Measurements from ENCODE around the gene TINCR. TPM values are rescaled to one million over a fixed set of nuclear protein-coding genes. Genes with fewer than 3 reads are reported as not detected.
"Not testable (repeated sequence)": the region's sequence is repeated elsewhere in the genome, so short reads cannot be mapped to it uniquely, and the experiment has no call there.

Gene TINCR
- polyA plus RNA-seq, 2 donors: 43.1 to 59.7 TPM

DNA sequence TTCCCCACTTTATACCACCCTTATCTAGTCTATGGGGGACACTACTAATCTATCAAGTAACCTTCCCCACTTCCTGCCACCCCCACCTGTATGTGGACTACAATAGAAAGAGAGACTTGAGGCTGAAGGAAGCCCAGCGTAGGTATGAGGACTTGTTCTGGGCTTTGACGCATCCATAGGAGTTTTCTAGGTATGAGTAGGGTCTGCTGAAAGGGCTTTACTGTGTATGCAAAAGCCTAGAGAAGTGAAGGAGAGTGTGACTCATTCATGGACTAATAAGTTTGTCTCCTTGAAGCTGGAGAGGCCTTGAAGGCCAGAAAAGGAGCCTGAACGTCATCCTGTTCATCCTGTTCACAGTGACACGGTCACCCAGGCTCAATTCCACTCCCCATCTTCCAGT is 21.8 kb downstream of the TINCR start:
- H3K27ac ChIP-seq (ENCODE audit: low read depth in 2 of 2, low read length in 1 of 2): no peak overlapping the region
- H3K36me3 ChIP-seq (ENCODE audit: control insufficient read depth in 2 of 2, insufficient read depth in 2 of 2, low read length in 1 of 2): no peaks in the 10 kb centered on the region
- H3K4me3 ChIP-seq (ENCODE audit: low read depth in 1 of 2, low read length in 2 of 2): no peak overlapping the region
- H3K4me1 ChIP-seq (ENCODE audit: control insufficient read depth in 2 of 2, insufficient read depth in 2 of 2, low read length in 1 of 2): no peaks in the 10 kb centered on the region
- WGBS, 2 donors: 70 to 80% methylated on average over 4 of the region's 4 CpGs
- no peaks in the 10 kb centered on the region for H3K9me3 ChIP-seq (ENCODE audit: control insufficient read depth in 2 of 2, insufficient read depth in 1 of 2, low read depth in 1 of 2, low read length in 1 of 2)
- no peaks in the 10 kb centered on the region for H3K27me3 ChIP-seq (ENCODE audit: control insufficient read depth in 1 of 2, insufficient read depth in 2 of 2, low read length in 2 of 2)

DNA sequence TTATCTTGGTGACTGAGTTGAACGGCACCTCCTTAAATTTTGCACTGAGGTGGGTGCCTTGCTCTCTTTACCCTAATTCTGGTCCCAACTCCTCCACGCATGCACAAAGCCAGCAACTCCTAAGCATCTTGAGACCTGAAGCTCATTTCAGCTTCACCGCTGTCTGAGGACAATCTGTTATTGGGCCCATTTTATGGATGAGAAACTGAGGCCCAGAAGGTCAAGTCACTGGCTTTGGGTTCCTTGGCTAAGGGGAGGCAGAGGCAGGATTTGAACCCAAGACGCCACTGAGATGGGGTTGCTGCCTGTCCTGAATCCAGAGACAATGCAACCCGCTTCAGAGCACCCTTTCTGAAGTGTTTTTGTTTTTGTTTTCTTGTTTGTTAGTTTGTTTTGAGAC is 22.7 kb downstream of the TINCR start:
- H3K27me3 ChIP-seq (ENCODE audit: control insufficient read depth in 1 of 2, insufficient read depth in 2 of 2, low read length in 2 of 2): no peaks in the 10 kb centered on the region
- 86 to 88% methylated on average over 5 of the region's 5 CpGs for WGBS, 2 donors

DNA sequence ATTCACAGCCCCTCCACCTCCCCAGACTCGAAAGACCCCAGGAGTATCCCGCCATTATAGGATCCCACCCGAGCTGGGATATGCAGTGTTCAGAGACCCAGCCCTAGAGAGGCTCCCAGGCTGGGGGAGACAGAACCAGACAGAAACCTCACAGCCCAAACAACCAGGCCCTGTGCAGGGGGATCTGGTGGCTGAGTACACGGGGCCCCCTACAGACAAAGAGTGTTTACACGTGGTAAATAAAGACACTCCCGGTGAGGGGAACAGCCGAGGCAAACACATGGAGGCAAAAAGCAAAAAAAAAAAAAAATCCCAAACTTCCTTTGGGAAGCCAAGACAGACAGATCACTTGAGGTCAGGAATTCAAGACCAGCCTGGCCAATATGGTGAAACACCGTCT is 25.1 kb downstream of the TINCR start:
- Histone ChIP-seq H3K36me3 (ENCODE audit: control insufficient read depth in 2 of 2, insufficient read depth in 2 of 2, low read length in 1 of 2) (no peaks in the 10 kb centered on the region), H3K4me1 (ENCODE audit: control insufficient read depth in 2 of 2, insufficient read depth in 2 of 2, low read length in 1 of 2) (no peaks in the 10 kb centered on the region), H3K27me3 (ENCODE audit: control insufficient read depth in 1 of 2, insufficient read depth in 2 of 2, low read length in 2 of 2) (no peaks in the 10 kb centered on the region), H3K27ac (ENCODE audit: low read depth in 2 of 2, low read length in 1 of 2) (no peak overlapping the region), H3K4me3 (ENCODE audit: low read depth in 1 of 2, low read length in 2 of 2) (no peak overlapping the region), H3K9me3 (ENCODE audit: control insufficient read depth in 2 of 2, insufficient read depth in 1 of 2, low read depth in 1 of 2, low read length in 1 of 2) (no peaks in the 10 kb centered on the region)
- 46 to 55% methylated on average over 8 of the region's 8 CpGs for WGBS, 2 donors

More for the DNA sequence above, 22.7 kb downstream of the TINCR start:
- H3K4me3 ChIP-seq (ENCODE audit: low read depth in 1 of 2, low read length in 2 of 2): no peak overlapping the region
- H3K9me3 ChIP-seq (ENCODE audit: control insufficient read depth in 2 of 2, insufficient read depth in 1 of 2, low read depth in 1 of 2, low read length in 1 of 2): no peaks in the 10 kb centered on the region
- no peaks in the 10 kb centered on the region for H3K4me1 ChIP-seq (ENCODE audit: control insufficient read depth in 2 of 2, insufficient read depth in 2 of 2, low read length in 1 of 2)
- H3K36me3 ChIP-seq (ENCODE audit: control insufficient read depth in 2 of 2, insufficient read depth in 2 of 2, low read length in 1 of 2): no peaks in the 10 kb centered on the region
- H3K27ac ChIP-seq (ENCODE audit: low read depth in 2 of 2, low read length in 1 of 2): no peak overlapping the region

DNA sequence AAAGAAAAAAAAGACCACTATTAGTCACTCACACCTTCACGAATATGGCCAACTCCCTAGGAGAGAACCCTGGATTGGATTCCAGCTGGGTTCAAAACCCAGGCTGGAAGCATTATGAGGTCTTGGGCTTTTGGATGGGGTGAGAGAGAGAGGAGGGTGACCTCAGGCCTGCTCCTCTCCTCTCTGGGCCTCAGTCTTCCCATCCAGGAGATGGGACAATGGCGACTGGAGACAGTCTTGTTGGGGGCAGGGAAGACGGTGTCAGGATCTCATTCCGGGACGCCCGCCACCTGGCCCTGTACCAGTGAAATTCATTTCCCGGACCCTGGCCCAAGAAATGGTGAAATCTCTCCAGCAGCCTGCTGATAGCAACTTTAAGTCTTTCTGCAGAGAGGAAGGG is 26.3 kb downstream of the TINCR start:
- no peaks in the 10 kb centered on the region for H3K27me3 ChIP-seq (ENCODE audit: control insufficient read depth in 1 of 2, insufficient read depth in 2 of 2, low read length in 2 of 2)
- WGBS, 2 donors: 81 to 84% methylated on average over 7 of the region's 7 CpGs
- no peaks in the 10 kb centered on the region for H3K9me3 ChIP-seq (ENCODE audit: control insufficient read depth in 2 of 2, insufficient read depth in 1 of 2, low read depth in 1 of 2, low read length in 1 of 2)
- H3K27ac ChIP-seq (ENCODE audit: low read depth in 2 of 2, low read length in 1 of 2): no peak overlapping the region
- no peak overlapping the region for H3K4me3 ChIP-seq (ENCODE audit: low read depth in 1 of 2, low read length in 2 of 2)
- H3K4me1 ChIP-seq (ENCODE audit: control insufficient read depth in 2 of 2, insufficient read depth in 2 of 2, low read length in 1 of 2): peaks cover 0 to 3% of the 10 kb centered on the region in 2 donors
- no peaks in the 10 kb centered on the region for H3K36me3 ChIP-seq (ENCODE audit: control insufficient read depth in 2 of 2, insufficient read depth in 2 of 2, low read length in 1 of 2)

DNA sequence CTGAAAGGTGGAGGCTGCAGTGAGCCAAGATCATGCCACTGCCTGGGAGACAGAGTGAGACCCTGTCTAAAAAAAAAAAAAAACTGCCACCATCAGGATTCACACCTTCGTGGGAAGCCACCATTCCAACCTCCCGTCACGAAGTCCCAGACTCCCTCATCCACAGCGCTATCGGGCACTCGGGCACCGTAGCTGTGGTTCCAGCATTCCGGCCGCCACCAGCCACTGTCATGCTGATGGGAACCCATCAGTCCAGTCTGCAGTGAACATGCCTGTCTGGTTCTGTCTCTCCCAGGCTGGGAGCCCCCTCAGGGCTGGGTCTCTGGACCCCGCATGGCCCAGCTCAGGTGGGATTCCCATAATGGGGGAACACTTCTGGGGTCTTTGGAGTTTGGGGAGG is 27.5 kb downstream of the TINCR start:
- Histone ChIP-seq H3K36me3 (ENCODE audit: control insufficient read depth in 2 of 2, insufficient read depth in 2 of 2, low read length in 1 of 2) (no peaks in the 10 kb centered on the region), H3K9me3 (ENCODE audit: control insufficient read depth in 2 of 2, insufficient read depth in 1 of 2, low read depth in 1 of 2, low read length in 1 of 2) (peaks cover 2 to 5% of the 10 kb centered on the region in 2 donors), H3K4me1 (ENCODE audit: control insufficient read depth in 2 of 2, insufficient read depth in 2 of 2, low read length in 1 of 2) (peaks cover 0 to 3% of the 10 kb centered on the region in 2 donors), H3K27me3 (ENCODE audit: control insufficient read depth in 1 of 2, insufficient read depth in 2 of 2, low read length in 2 of 2) (no peaks in the 10 kb centered on the region), H3K27ac (ENCODE audit: low read depth in 2 of 2, low read length in 1 of 2) (no peak overlapping the region), H3K4me3 (ENCODE audit: low read depth in 1 of 2, low read length in 2 of 2) (no peak overlapping the region)
- 91% methylated on average over 10 of the region's 10 CpGs for WGBS, 2 donors

DNA sequence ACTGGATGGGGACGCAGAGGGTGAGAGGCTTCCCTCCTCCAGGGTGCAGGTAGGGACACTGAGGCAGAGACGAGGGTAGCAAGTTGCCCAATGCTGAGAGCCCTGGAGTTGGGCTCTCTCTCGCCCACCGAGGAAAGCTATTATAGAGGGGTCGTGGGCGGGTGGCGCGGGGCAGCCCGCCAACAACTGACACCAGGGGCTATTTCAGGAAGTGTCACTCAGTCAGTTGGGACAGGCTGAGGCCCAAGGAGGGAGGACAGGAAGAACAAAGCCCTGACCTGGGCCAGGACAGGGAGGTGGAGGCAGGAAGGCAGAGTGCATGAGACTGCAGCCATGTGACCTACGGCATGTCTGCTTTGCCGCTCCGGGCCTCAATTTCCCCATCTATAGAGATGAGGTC is 29.9 kb downstream of the TINCR start:
- peaks cover 7 to 11% of the 10 kb centered on the region in 2 donors for H3K9me3 ChIP-seq (ENCODE audit: control insufficient read depth in 2 of 2, insufficient read depth in 1 of 2, low read depth in 1 of 2, low read length in 1 of 2)
- H3K4me3 ChIP-seq (ENCODE audit: low read depth in 1 of 2, low read length in 2 of 2): no peak overlapping the region
- no peaks in the 10 kb centered on the region for H3K36me3 ChIP-seq (ENCODE audit: control insufficient read depth in 2 of 2, insufficient read depth in 2 of 2, low read length in 1 of 2)
- peaks cover 0 to 3% of the 10 kb centered on the region in 2 donors for H3K4me1 ChIP-seq (ENCODE audit: control insufficient read depth in 2 of 2, insufficient read depth in 2 of 2, low read length in 1 of 2)
- H3K27ac ChIP-seq (ENCODE audit: low read depth in 2 of 2, low read length in 1 of 2): peak overlapping the region in 1 of 2 donors; percentile 47
- no peaks in the 10 kb centered on the region for H3K27me3 ChIP-seq (ENCODE audit: control insufficient read depth in 1 of 2, insufficient read depth in 2 of 2, low read length in 2 of 2)
- 66 to 78% methylated on average over 12 of the region's 12 CpGs for WGBS, 2 donors

DNA sequence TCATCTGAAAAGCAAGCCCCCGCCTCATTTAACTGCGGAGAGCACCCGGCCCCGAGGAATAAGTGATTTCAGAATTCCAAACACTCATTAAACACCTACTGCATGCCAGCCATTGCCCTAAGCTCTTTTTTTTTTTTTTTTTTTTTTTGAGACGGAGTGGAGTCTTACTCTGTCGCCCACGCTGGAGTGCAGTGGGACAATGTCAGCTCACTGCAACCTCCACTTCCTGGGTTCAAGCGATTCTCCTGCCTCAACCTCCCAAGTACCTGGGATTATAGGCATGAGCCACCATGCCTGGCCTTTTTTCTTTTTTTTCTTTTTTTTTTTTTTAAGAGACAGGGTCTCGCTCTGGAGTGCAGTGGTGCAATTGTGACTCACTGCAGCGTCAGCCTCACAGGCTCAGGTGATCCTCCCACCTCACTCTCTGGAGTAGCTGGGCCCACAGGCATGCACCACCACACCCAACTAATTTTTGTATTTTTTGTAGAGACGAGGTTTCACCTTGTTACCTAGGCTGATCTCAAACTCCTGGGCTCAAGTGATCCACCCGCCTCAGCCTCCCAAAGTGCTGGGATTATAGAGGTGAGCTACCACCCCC is 30.7 kb downstream of the TINCR start:
- H3K36me3 ChIP-seq (ENCODE audit: control insufficient read depth in 2 of 2, insufficient read depth in 2 of 2, low read length in 1 of 2); H3K4me3 ChIP-seq (ENCODE audit: low read depth in 1 of 2, low read length in 2 of 2); H3K4me1 ChIP-seq (ENCODE audit: control insufficient read depth in 2 of 2, insufficient read depth in 2 of 2, low read length in 1 of 2); H3K27me3 ChIP-seq (ENCODE audit: control insufficient read depth in 1 of 2, insufficient read depth in 2 of 2, low read length in 2 of 2); H3K27ac ChIP-seq (ENCODE audit: low read depth in 2 of 2, low read length in 1 of 2): not testable (repeated sequence)
- 35 to 48% methylated on average over 12 of the region's 12 CpGs for WGBS, 2 donors
- H3K9me3 ChIP-seq (ENCODE audit: control insufficient read depth in 2 of 2, insufficient read depth in 1 of 2, low read depth in 1 of 2, low read length in 1 of 2): peaks cover 7 to 11% of the 10 kb centered on the region in 2 donors

DNA sequence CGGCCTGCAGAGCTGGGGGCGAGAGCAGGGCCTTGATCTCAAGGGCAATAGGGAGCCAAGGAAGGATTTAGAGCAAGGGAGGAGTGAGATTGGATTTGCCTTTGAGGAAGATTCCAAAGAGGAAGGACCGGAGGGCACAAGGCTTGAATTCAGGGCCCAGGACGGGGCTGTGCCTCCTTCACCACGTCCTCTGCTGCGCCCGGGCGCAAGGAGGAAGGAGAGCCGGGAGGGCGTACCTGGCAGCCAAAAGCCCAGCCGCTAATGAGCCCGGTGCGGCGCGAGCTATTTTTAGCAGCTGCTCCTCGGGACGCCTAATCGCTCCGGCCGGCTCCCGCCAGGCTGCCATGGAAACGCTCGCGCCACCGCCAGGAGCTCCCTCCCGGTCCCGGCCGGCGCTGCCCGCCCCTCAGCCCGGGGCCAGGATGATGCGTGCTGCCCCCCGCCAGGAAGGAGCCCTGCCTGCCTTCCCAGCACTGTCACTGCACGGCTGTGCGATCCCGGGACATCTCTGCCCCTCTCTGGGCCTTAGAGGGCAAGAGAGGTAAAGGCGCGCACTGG is 31.3 kb downstream of the TINCR start:
- Histone ChIP-seq H3K4me3 (ENCODE audit: low read depth in 1 of 2, low read length in 2 of 2) (no peak overlapping the region), H3K9me3 (ENCODE audit: control insufficient read depth in 2 of 2, insufficient read depth in 1 of 2, low read depth in 1 of 2, low read length in 1 of 2) (peaks cover 7 to 11% of the 10 kb centered on the region in 2 donors), H3K27ac (ENCODE audit: low read depth in 2 of 2, low read length in 1 of 2) (peak overlapping the region; percentile 36 to 50), H3K36me3 (ENCODE audit: control insufficient read depth in 2 of 2, insufficient read depth in 2 of 2, low read length in 1 of 2) (no peaks in the 10 kb centered on the region), H3K4me1 (ENCODE audit: control insufficient read depth in 2 of 2, insufficient read depth in 2 of 2, low read length in 1 of 2) (peaks cover 0 to 3% of the 10 kb centered on the region in 2 donors), H3K27me3 (ENCODE audit: control insufficient read depth in 1 of 2, insufficient read depth in 2 of 2, low read length in 2 of 2) (no peaks in the 10 kb centered on the region)
- 3 to 5% methylated on average over 34 to 38 of the region's 38 CpGs for WGBS, 2 donors

DNA sequence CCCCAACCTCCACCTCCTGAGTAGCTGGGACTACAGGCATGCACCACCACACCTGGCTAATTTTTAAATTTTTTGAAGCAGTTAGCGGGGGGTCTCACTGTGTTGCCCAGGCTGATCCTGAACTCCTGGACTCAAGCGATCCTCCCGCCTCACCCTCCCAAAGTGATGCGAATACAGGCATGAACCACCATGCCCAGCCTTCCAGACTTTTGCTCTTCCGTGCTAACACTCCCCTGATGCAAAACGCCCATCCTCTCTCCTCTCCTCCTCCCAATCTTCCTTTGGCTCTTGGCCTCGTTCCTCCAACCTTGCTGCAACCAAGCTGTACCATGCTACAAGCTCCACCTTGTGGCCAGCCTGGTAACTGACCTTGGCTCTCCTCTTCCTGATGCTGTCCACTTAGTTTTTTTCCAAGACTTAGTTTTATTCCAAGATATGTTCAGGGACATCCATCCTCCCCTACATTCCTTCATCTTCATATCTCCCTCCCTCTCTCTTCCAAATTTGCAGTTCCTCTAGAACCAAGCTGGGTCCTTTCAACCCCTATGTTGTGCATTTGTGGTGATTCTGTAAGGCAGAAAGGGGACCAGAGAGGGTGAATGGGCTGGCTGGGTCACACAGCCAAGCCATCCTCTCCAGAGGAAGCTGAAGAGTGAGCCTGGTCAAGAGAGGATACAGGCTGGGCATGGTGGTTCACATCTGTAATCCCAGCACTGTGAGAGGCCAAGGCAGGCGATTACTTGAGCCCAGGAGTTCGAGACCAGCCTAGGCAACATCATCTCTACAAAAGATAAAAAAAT is 32.8 kb downstream of the TINCR start:
- WGBS, 2 donors: 77 to 82% methylated on average over 9 of the region's 9 CpGs
- H3K27me3 ChIP-seq (ENCODE audit: control insufficient read depth in 1 of 2, insufficient read depth in 2 of 2, low read length in 2 of 2): no peaks in the 10 kb centered on the region
- no peaks in the 10 kb centered on the region for H3K36me3 ChIP-seq (ENCODE audit: control insufficient read depth in 2 of 2, insufficient read depth in 2 of 2, low read length in 1 of 2)
- H3K9me3 ChIP-seq (ENCODE audit: control insufficient read depth in 2 of 2, insufficient read depth in 1 of 2, low read depth in 1 of 2, low read length in 1 of 2): peaks cover 7 to 11% of the 10 kb centered on the region in 2 donors
- H3K4me3 ChIP-seq (ENCODE audit: low read depth in 1 of 2, low read length in 2 of 2): no peak overlapping the region
- peaks cover 0 to 3% of the 10 kb centered on the region in 2 donors for H3K4me1 ChIP-seq (ENCODE audit: control insufficient read depth in 2 of 2, insufficient read depth in 2 of 2, low read length in 1 of 2)
- no peak overlapping the region for H3K27ac ChIP-seq (ENCODE audit: low read depth in 2 of 2, low read length in 1 of 2)

Data from esophagus (tissue), 2 donors.